MM.1S (cell line): ENCODE data around the gene ABTB2.

Experiments
- DNase-seq: peaks from one replicate; pipeline ENCODE4 v3.0.0-alpha.2; 2015
- H2AFZ ChIP-seq: fragments of 300-600 bp; sonication (generic); 2 replicates; pipeline ENCODE4 v1.6.0; 2016; ENCODE audit warnings: antibody characterized with exemption, low read length
- H3F3A ChIP-seq: fragments of 300-600 bp; sonication (generic); 2 replicates; pipeline ENCODE4 v1.6.1; 2016; ENCODE audit warnings: mild to moderate bottlenecking, antibody characterized with exemption, low read length, moderate library complexity, mixed read lengths; ENCODE audit not compliant: insufficient read depth
- H3K27ac ChIP-seq: fragments of 300-600 bp; sonication (generic); 2 replicates; pipeline ENCODE4 v1.5.1; 2016; ENCODE audit warnings: mild to moderate bottlenecking, low read length
- H3K27me3 ChIP-seq: fragments of 300-600 bp; sonication (generic); replicated peaks from 2 replicates; pipeline ENCODE4 v1.6.0; 2016; ENCODE audit warnings: low read length; ENCODE audit not compliant: insufficient read depth
- H3K36me3 ChIP-seq: fragments of 300-600 bp; sonication (generic); replicated peaks from 2 replicates; pipeline ENCODE4 v1.6.1; 2016; ENCODE audit warnings: mild to moderate bottlenecking, low read length, mixed read lengths; ENCODE audit not compliant: insufficient read depth
- H3K4me1 ChIP-seq: fragments of 300-600 bp; sonication (generic); 2 replicates; pipeline ENCODE4 v1.6.1; 2016; ENCODE audit warnings: low read length, mixed read lengths
- H3K4me2 ChIP-seq: fragments of 300-600 bp; sonication (generic); 2 replicates; pipeline ENCODE4 v1.6.0; 2016; ENCODE audit warnings: low read depth, low read length
- H3K4me3 ChIP-seq: fragments of 300-600 bp; sonication (generic); 2 replicates; pipeline ENCODE4 v1.5.1; 2016; ENCODE audit warnings: low read length, mixed read lengths
- H3K79me2 ChIP-seq: fragments of 300-600 bp; sonication (generic); 2 replicates; pipeline ENCODE4 v1.6.1; 2016; ENCODE audit warnings: mixed run types, low read length, mixed read lengths
- H3K9ac ChIP-seq: fragments of 300-600 bp; sonication (generic); 2 replicates; pipeline ENCODE4 v1.6.1; 2016; ENCODE audit warnings: low read length, mixed read lengths
- H3K9me2 ChIP-seq: fragments of 300-600 bp; sonication (generic); replicated peaks from 2 replicates; pipeline ENCODE4 v1.6.1; 2016; ENCODE audit warnings: mild to moderate bottlenecking, low read length, mixed read lengths; ENCODE audit not compliant: insufficient read depth
- H3K9me3 ChIP-seq: fragments of 300-600 bp; sonication (generic); replicated peaks from 2 replicates; pipeline ENCODE4 v1.6.1; 2016; ENCODE audit warnings: mild to moderate bottlenecking, low read length, mixed read lengths; ENCODE audit not compliant: insufficient read depth
- H4K20me1 ChIP-seq: fragments of 300-600 bp; sonication (generic); 2 replicates; pipeline ENCODE4 v1.6.1; 2016; ENCODE audit warnings: mild to moderate bottlenecking, low read length, moderate library complexity, mixed read lengths; ENCODE audit not compliant: insufficient read depth
- EZH2 ChIP-seq: fragments of 300-600 bp; sonication (generic); optimal IDR thresholded peaks from 2 replicates; pipeline ENCODE3; 2017; ENCODE audit warnings: low read depth, mild to moderate bottlenecking, antibody characterized with exemption, low read length, mixed read lengths
- EZH2phosphoT487 ChIP-seq: fragments of 300-600 bp; sonication (generic); IDR thresholded peaks from 2 replicates; pipeline ENCODE4 v1.6.1; 2018; ENCODE audit warnings: antibody characterized with exemption, low read length
- TF ChIP-seq, protein P1 (sequence below): fragments of 300-600 bp; sonication (generic); IDR thresholded peaks from 2 replicates; pipeline ENCODE4 v1.5.1; 2016; ENCODE audit warnings: antibody characterized with exemption, low read length, mixed read lengths

Gene ABTB2

DNA sequence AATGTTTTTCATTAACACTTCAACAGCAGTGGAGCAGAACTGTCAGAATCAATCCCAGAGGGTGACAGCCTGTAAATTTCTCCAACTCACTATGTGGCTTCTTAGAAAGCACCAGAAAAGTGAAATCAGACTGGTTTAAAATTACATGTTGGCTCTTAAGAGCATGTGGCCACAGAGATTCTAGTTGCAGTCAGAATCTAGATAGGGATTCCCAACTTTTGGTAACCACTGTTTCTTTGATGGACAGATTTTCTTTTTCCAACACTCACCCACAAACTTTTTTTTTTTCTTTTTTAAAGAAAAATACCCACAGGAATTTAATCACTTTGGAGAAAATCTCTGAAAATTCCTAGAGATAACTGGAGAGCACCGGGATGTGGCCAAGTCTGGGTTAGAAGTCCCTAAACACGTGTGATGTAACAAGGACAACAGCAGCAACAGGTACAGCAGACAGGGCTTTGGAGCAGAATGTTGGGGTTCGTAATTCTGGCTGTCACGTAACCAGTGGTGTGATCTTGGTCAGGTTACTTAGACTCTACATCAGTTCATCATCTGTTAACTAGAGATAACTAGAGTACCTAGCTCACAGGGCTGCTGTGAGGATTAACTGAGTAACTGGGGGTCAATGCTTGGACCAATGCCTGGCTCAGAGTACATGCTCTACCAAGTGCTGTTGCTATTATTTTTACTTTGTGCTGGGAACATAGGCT lies 152.3 kb downstream of the ABTB2 start:
- H3K4me3 ChIP-seq = no peak overlapping the region
- H3K4me1 ChIP-seq = peaks cover 6% of the 10 kb centered on the region
- no peaks in the 10 kb centered on the region for H3K79me2 ChIP-seq
- H3F3A ChIP-seq = no peaks in the 10 kb centered on the region
- no peak for DNase-seq
- no peaks in the 10 kb centered on the region for H4K20me1 ChIP-seq
- no peak overlapping the region for H3K27ac ChIP-seq
- H3K27me3 ChIP-seq = no peaks in the 10 kb centered on the region
- no peaks in the 10 kb centered on the region for H3K36me3 ChIP-seq
- H3K4me2 ChIP-seq = no peak overlapping the region
- no peak overlapping the region for H3K9ac ChIP-seq
- H2AFZ ChIP-seq = no peak overlapping the region
- no peaks in the 10 kb centered on the region for H3K9me2 ChIP-seq
- TF ChIP-seq, protein P1, sequence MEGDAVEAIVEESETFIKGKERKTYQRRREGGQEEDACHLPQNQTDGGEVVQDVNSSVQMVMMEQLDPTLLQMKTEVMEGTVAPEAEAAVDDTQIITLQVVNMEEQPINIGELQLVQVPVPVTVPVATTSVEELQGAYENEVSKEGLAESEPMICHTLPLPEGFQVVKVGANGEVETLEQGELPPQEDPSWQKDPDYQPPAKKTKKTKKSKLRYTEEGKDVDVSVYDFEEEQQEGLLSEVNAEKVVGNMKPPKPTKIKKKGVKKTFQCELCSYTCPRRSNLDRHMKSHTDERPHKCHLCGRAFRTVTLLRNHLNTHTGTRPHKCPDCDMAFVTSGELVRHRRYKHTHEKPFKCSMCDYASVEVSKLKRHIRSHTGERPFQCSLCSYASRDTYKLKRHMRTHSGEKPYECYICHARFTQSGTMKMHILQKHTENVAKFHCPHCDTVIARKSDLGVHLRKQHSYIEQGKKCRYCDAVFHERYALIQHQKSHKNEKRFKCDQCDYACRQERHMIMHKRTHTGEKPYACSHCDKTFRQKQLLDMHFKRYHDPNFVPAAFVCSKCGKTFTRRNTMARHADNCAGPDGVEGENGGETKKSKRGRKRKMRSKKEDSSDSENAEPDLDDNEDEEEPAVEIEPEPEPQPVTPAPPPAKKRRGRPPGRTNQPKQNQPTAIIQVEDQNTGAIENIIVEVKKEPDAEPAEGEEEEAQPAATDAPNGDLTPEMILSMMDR = no peak
- TF ChIP-seq EZH2phosphoT487 (no peak), EZH2 (no peak)
- H3K9me3 ChIP-seq = no peaks in the 10 kb centered on the region

DNA sequence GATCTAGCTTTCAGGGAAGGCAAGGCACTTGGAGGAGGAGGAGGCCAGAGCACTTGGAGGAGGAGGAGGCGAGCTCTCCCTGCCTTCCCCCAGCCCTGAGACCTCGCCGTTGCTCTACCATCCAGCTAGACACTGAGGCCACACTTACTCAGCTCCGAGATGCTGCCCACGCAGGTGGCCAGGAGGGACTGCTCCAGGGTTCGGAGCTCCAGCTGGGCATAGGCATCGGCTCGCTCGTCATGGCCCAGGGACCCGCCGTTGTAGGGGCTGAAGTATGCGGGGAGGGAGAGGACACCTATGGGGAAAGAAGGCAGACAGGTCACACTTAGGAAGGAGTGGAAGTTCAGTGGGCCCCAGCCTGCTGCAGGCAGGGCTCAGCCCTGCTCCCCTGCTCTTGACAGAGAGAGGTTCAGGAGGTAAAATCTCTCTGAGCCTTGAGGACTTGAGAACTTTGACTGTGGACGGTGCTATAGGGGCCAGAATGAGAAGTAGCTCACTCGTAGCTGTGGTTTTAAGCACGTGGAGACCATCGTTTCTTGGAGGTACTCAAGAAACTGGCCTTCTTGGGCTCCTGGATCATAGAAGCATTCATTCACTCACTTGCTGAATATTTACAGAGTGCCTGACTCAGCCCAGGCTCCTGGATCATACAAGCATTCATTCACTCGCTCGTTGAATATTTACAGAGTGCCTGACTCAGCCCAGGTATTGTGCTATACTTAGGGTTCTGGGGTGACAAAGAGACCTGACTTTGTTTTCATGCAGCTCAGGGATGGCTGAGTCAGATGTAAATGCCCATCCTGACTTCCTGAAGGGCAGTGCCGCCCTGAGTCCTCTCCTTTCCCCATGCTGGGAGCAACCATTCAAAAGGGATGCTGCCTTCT lies 153.2 kb downstream of the ABTB2 start:
- H3K27me3 ChIP-seq = no peaks in the 10 kb centered on the region
- no peaks in the 10 kb centered on the region for H3K9me2 ChIP-seq
- H3K79me2 ChIP-seq = no peaks in the 10 kb centered on the region
- H3K27ac ChIP-seq = no peak overlapping the region
- no peaks in the 10 kb centered on the region for H3F3A ChIP-seq
- no peaks in the 10 kb centered on the region for H4K20me1 ChIP-seq
- no peak overlapping the region for H3K9ac ChIP-seq
- H3K4me1 ChIP-seq = peaks cover 6% of the 10 kb centered on the region
- H3K4me3 ChIP-seq = no peak overlapping the region
- no peaks in the 10 kb centered on the region for H3K9me3 ChIP-seq
- TF ChIP-seq, protein P1 = no peak
- no peak for TF ChIP-seq EZH2phosphoT487
- H2AFZ ChIP-seq = no peak overlapping the region
- H3K4me2 ChIP-seq = no peak overlapping the region
- DNase-seq = no peak
- no peaks in the 10 kb centered on the region for H3K36me3 ChIP-seq

DNA sequence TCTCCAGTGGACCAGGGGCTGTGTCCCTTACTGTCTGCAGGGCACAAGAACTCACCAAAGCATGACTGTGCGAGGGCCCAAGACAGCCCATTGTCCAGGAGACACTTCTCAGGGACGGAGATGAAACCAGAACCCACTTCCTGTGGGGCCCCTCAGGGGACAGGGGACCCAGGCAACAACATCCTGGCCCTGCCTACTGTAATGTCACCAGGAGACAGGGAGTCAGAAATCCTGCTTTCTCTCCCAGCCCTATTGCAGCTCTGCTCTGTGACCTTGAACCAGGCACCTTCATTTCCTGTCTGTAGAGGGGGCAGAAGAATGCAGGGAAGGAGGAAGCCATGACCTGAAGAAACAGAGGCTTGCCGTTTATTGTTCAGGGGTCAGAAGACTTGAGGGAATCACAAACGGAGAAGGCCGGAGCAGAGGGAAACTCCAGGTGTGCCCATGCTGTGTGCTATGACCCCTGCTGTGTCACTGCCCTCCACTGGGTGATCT lies 154.4 kb downstream of the ABTB2 start:
- H3K36me3 ChIP-seq = no peaks in the 10 kb centered on the region
- TF ChIP-seq, protein P1 = no peak
- TF ChIP-seq EZH2 = no peak
- no peak for TF ChIP-seq EZH2phosphoT487
- no peak overlapping the region for H3K4me2 ChIP-seq
- H3K4me1 ChIP-seq = peaks cover 12% of the 10 kb centered on the region
- H3K9me3 ChIP-seq = no peaks in the 10 kb centered on the region
- H3K79me2 ChIP-seq = no peaks in the 10 kb centered on the region
- DNase-seq = no peak
- no peaks in the 10 kb centered on the region for H3K9me2 ChIP-seq
- no peak overlapping the region for H3K27ac ChIP-seq
- H3F3A ChIP-seq = no peaks in the 10 kb centered on the region
- H4K20me1 ChIP-seq = no peaks in the 10 kb centered on the region
- no peak overlapping the region for H3K9ac ChIP-seq
- H3K4me3 ChIP-seq = no peak overlapping the region
- H2AFZ ChIP-seq = no peak overlapping the region
- H3K27me3 ChIP-seq = no peaks in the 10 kb centered on the region
